ENCODE results near the gene SPHK1.

Gene SPHK1

GRCh38 chr17:76379646-76380376 lies 4.6 kb upstream of the SPHK1 start:
- DNase-seq (ENCODE audit: low read depth) = no peak
- TF ChIP-seq, protein P1, sequence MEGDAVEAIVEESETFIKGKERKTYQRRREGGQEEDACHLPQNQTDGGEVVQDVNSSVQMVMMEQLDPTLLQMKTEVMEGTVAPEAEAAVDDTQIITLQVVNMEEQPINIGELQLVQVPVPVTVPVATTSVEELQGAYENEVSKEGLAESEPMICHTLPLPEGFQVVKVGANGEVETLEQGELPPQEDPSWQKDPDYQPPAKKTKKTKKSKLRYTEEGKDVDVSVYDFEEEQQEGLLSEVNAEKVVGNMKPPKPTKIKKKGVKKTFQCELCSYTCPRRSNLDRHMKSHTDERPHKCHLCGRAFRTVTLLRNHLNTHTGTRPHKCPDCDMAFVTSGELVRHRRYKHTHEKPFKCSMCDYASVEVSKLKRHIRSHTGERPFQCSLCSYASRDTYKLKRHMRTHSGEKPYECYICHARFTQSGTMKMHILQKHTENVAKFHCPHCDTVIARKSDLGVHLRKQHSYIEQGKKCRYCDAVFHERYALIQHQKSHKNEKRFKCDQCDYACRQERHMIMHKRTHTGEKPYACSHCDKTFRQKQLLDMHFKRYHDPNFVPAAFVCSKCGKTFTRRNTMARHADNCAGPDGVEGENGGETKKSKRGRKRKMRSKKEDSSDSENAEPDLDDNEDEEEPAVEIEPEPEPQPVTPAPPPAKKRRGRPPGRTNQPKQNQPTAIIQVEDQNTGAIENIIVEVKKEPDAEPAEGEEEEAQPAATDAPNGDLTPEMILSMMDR (conservative IDR thresholded peaks at IDR 0.05; ENCODE audit: low read depth, low read length) = no peak
- H3K4me3 ChIP-seq (ENCODE audit: low read depth, low read length) = no peak overlapping the region

DNA sequence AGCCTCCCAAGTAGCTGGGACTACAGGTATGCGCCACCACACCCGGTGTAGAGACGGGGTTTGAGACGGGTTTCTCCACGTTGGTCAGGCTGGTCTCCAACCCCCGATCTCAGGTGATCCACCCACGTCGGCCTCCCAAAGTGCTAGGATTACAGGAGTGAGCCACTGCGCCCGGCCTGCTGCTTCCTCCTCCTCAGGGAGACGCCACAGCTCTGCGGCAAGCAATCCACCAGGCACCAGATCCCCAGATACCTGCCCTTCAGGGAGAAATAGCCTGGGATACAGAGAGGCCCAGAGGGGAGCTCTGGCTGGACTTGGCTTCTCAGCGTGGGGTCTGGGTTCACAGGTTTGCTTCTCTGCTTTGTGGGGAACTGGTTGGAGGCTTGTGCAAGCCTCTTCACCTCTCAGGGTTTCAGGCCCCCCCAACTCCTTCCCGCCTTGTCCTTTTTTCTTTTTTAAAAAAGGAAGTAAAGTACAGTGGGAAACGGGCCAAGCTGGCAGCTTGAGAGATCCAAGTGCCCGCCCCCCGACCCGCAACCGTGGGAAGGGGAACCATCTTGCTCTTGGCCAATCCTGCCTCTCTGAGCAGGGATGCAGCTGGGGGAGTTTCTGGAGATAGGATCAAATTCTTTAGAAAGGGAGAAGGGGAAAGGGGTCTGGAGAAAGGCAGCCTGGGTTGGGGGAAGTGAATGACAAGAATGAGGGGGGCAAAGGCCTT lies 2.6 kb upstream of the SPHK1 start:
- peak; percentile 36 for DNase-seq (ENCODE audit: low read depth)
- TF ChIP-seq, protein P1 (conservative IDR thresholded peaks at IDR 0.05; ENCODE audit: low read depth, low read length) = no peak
- peak overlapping the region; percentile 61 for H3K4me3 ChIP-seq (ENCODE audit: low read depth, low read length)

GRCh38 chr17:76382351-76382802 lies 2.0 kb upstream of the SPHK1 start:
- TF ChIP-seq, protein P1 (conservative IDR thresholded peaks at IDR 0.05; ENCODE audit: low read depth, low read length) = no peak
- peak; percentile 54 for DNase-seq (ENCODE audit: low read depth)
- peak overlapping the region; percentile 61 for H3K4me3 ChIP-seq (ENCODE audit: low read depth, low read length)

- TF ChIP-seq, protein P1 (conservative IDR thresholded peaks at IDR 0.05; ENCODE audit: low read depth, low read length) = no peak
- DNase-seq (ENCODE audit: low read depth) = peak; percentile 71
- H3K4me3 ChIP-seq (ENCODE audit: low read depth, low read length) = peak overlapping the region; percentile 61
Observed at GRCh38 chr17:76382803-76383545, 1.4 kb upstream of the SPHK1 start.

DNA sequence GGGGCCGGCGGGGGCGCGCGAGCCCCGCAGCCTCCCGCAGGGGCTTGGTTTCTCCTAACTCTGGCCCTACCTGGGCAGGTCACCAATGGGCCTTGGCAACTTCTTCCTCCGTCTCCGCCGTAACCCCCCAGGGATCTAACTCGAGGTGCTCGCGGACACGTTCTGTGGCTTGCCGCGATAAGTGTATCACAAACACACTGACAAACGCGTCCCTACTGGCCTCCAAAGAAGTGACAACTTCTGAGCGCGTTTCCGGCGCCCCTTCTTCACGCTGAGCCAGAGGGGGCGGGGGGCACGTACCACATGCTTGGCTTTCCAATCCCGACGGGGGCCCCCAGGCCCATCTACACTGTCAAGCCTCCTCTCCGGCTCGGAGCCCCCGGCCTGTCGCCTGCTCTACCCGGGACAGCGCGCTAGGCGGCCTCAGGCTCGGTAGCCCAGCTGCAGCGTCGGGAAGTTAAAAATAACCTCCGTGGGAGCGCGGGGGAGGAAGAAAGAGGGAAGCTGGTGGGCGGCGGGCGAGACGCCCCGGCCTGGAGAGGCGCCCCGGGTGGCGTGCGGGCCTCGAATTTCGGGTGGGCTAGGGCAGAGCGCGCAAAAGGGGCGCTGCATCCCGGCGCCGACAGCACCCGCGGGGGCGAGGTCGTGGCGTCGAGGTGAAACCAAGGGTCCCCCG lies 725 bp upstream of the SPHK1 start:
- peak overlapping the region; percentile 61 for H3K4me3 ChIP-seq (ENCODE audit: low read depth, low read length)
- peak; percentile 61 for DNase-seq (ENCODE audit: low read depth)
- TF ChIP-seq, protein P1 (conservative IDR thresholded peaks at IDR 0.05; ENCODE audit: low read depth, low read length) = peak; percentile 33

GRCh38 chr17:76384987-76385891 lies 830 bp downstream of the SPHK1 start:
- TF ChIP-seq, protein P1 (conservative IDR thresholded peaks at IDR 0.05; ENCODE audit: low read depth, low read length) = no peak
- peak; percentile 77 for DNase-seq (ENCODE audit: low read depth)
- H3K4me3 ChIP-seq (ENCODE audit: low read depth, low read length) = peak overlapping the region; percentile 61

Measured in choroid plexus epithelial cell (primary cell).